H1 (cell line): ENCODE results near the gene PC.

ENCODE experiments used
- CHD1 ChIP-seq: IDR thresholded peaks from 2 replicates; pipeline ENCODE4 v1.6.1; 2012; ENCODE audit warnings: low read depth, low read length, improper control_type of control experiment
- CTBP2 ChIP-seq: IDR thresholded peaks from 2 replicates; pipeline ENCODE4 v1.7.0; 2011; ENCODE audit warnings: borderline replicate concordance, mild to moderate bottlenecking, moderate library complexity, mixed read lengths, low read length; ENCODE audit not compliant: insufficient read depth, insufficient read length
- GTF2F1 ChIP-seq: IDR thresholded peaks from 2 replicates; pipeline ENCODE4 v1.6.1; 2012; ENCODE audit warnings: low read depth, low read length, improper control_type of control experiment, borderline replicate concordance
- JUND ChIP-seq: IDR thresholded peaks from 2 replicates; pipeline ENCODE4 v1.6.1; 2011; ENCODE audit warnings: mild to moderate bottlenecking, improper control_type of control experiment, low read length
- POLR2AphosphoS5 ChIP-seq: IDR thresholded peaks from 2 replicates; pipeline ENCODE4 v1.6.1; 2011; ENCODE audit warnings: low read depth, low read length
- SP2 ChIP-seq: IDR thresholded peaks from 2 replicates; pipeline ENCODE4 v1.6.1; 2012; ENCODE audit warnings: mild to moderate bottlenecking, low read length, inconsistent platforms
- TAF1 ChIP-seq: IDR thresholded peaks from 2 replicates; pipeline ENCODE4 v1.6.1; 2011; ENCODE audit warnings: mild to moderate bottlenecking, low read depth, low read length
- TCF12 ChIP-seq: IDR thresholded peaks from 2 replicates; pipeline ENCODE4 v1.6.1; 2011; ENCODE audit warnings: low read depth, mild to moderate bottlenecking, low read length
- TF ChIP-seq, protein P1 (sequence below), 3 experiments: IDR thresholded peaks; 1 replicate in 2 of 3; 2 replicates in 1 of 3; pipeline versions ENCODE4 v1.5.1 to v1.6.1; 2011; ENCODE audit warnings: low read length in 3 of 3, mild to moderate bottlenecking in 3 of 3, inconsistent platforms in 2 of 3, low read depth in 1 of 3, moderate library complexity in 1 of 3; ENCODE audit not compliant: insufficient read depth in 1 of 3; ENCODE audit errors: control extremely low read depth in 1 of 3
- TF ChIP-seq, protein P2 (sequence below): IDR thresholded peaks from 2 replicates; pipeline ENCODE4 v1.6.1; 2011; ENCODE audit warnings: low read length, improper control_type of control experiment

DNA sequence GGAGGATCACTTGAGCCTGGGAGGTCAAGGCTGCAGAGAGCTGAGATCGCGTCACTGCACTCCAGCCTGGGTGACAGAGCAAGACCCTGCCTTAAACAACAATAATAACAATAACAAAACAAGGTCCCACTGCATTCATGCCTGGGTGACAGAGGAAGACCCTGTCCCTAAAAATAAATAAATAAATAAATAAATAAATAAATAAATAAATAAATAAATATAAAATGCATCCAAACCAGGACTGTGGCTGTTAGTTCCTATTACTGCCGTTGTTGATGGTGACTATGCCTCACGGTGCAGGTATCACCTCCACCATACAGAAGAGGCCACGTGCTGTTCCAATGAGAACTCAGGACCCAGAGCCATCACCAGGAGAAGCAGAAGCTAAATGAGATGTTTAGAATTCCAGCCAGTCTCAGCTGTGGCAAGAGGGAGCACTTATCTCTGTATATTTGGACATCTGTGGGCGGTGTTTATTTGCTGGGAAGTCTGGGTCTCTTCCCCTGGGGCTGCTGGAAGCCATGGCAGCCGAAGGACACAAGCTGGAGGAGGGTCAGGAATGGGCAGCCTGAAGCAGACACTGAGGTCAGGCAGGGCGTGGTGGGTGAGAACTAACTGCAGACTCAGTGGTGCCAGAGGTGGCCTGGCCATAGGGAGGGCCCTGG, 38.6 kb upstream of the PC start:
- TF ChIP-seq SP2 (no peak), TCF12 (no peak), CTBP2 (no peak), GTF2F1 (no peak), CHD1 (no peak), TAF1 (no peak), JUND (no peak), POLR2AphosphoS5 (no peak)
- TF ChIP-seq, protein P1, sequence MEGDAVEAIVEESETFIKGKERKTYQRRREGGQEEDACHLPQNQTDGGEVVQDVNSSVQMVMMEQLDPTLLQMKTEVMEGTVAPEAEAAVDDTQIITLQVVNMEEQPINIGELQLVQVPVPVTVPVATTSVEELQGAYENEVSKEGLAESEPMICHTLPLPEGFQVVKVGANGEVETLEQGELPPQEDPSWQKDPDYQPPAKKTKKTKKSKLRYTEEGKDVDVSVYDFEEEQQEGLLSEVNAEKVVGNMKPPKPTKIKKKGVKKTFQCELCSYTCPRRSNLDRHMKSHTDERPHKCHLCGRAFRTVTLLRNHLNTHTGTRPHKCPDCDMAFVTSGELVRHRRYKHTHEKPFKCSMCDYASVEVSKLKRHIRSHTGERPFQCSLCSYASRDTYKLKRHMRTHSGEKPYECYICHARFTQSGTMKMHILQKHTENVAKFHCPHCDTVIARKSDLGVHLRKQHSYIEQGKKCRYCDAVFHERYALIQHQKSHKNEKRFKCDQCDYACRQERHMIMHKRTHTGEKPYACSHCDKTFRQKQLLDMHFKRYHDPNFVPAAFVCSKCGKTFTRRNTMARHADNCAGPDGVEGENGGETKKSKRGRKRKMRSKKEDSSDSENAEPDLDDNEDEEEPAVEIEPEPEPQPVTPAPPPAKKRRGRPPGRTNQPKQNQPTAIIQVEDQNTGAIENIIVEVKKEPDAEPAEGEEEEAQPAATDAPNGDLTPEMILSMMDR (IDR thresholded peaks at IDR 0.05; ENCODE audit: control extremely low read depth in 1 of 3, insufficient read depth in 1 of 3, low read depth in 1 of 3, low read length in 3 of 3): no peak
- TF ChIP-seq, protein P2, sequence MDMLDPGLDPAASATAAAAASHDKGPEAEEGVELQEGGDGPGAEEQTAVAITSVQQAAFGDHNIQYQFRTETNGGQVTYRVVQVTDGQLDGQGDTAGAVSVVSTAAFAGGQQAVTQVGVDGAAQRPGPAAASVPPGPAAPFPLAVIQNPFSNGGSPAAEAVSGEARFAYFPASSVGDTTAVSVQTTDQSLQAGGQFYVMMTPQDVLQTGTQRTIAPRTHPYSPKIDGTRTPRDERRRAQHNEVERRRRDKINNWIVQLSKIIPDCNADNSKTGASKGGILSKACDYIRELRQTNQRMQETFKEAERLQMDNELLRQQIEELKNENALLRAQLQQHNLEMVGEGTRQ: no peak
